Peyer's patch (tissue), 4 donors: Measurements from ENCODE around the gene LAMA5.

ENCODE experiments used
- CTCF ChIP-seq, 6 experiments: fragments of 450-650 bp in 4 of 6; fragments of 200-600 bp in 2 of 6; sonication (generic) in 1 of 6; IDR thresholded peaks; one replicate each; pipeline ENCODE4 v1.5.1; 2017 to 2019; ENCODE audit warnings: antibody characterized with exemption in 6 of 6, mild to moderate bottlenecking in 3 of 6, moderate library complexity in 1 of 6
- POLR2A ChIP-seq, 2 donors: fragments of 450-650 bp; IDR thresholded peaks; one replicate each; pipeline ENCODE4 v1.5.1; 2017; ENCODE audit warnings: antibody characterized with exemption in 2 of 2, mild to moderate bottlenecking in 2 of 2, moderate library complexity in 2 of 2

GRCh38 chr20:62415354-62416111 is 48.4 kb upstream of the LAMA5 start:
- TF ChIP-seq CTCF (IDR thresholded peaks at IDR 0.05), result no peak
- no peak for TF ChIP-seq POLR2A (IDR thresholded peaks at IDR 0.05)
